HG03196 (cell line): ENCODE results near the gene ZNF611.
A peak's percentile ranks its signal among the peaks of the same experiment; 100 is the strongest.
"Not testable (repeated sequence)": the region's sequence is repeated elsewhere in the genome, so short reads cannot be mapped to it uniquely, and the experiment has no call there.

Source experiments
- ATAC-seq: cut with Tn5 transposase; IDR thresholded peaks from one replicate; pipeline ENCODE4 v1.9.1; 2021; ENCODE audit not compliant: unreplicated experiment

ZNF611 gene

DNA sequence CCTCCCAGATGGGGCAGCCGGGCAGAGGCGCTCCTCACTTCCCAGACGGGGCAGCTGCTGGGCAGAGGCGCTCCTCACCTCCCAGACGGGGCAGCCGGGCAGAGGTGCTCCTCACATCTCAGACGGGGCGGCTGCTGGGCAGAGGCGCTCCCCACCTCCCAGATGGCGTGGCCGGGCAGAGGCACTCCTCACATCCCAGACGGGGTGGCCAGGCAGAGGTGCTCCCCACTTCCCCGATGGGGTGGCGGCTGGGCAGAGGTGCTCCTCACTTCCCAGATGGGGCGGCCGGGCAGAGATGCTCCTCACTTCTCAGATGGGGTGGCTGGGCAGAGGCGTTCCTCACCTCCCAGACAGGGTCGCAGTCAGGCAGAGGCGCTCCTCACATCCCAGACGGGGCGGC, 14.3 kb downstream of the ZNF611 start:
- not testable (repeated sequence) for ATAC-seq

DNA sequence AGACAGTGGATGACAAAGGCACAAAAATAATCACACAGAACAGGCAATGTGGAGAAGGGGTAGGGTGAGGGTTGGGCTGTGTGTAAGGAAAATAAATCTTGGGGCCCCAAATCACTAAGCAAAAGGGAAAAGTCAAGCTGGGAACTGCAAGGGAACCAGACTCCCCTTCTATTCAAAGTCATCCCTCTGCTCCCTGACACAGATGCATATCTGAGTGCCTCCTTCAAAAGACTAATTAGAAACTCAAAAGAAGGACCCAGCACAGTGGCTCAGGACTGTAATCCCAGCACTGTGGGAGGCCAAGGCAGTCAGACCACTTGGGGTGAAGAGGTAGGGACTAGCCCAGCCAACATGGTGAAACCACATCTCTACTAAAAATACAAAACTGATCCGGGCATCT, 18.3 kb downstream of the ZNF611 start:
- ATAC-seq: no peak

DNA sequence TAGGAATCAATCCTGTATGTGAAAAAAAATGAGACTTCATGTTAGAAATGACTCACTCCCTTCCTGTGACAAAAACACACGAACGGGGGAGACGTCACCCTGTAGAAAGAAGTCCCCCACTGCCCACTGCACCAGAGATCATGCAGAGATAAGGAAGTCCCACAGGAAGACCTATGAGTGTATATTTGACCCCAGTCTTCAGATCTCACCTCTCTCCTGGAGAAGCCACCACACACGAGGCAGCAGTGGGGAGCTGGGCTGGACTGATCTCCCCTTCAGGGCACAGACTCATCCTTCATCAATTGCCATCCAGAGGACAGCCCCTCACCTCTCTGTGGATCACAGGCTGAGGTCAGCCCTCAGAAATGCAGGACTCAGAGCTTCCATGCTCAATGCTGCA, 18.9 kb downstream of the ZNF611 start:
- ATAC-seq: not testable (repeated sequence)

DNA sequence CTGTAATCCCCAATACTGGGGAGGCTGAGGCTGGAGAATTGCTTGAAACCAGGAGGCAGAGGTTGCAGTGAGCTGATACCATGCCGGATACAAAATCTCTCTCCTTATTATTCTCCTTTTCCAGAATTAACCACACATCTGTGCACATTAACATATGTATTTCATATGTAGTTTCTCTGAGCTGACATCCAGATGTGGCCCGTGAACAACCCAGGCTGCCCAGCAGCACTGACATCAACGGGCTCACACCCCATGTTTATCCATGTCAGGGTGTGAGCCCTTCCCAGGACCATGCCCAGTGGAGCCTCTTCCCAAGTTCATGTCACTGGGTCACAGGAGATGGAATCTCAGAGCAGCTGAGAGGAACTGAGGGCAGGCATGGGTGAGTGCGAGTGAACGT, 19.5 kb downstream of the ZNF611 start:
- ATAC-seq: not testable (repeated sequence)

DNA sequence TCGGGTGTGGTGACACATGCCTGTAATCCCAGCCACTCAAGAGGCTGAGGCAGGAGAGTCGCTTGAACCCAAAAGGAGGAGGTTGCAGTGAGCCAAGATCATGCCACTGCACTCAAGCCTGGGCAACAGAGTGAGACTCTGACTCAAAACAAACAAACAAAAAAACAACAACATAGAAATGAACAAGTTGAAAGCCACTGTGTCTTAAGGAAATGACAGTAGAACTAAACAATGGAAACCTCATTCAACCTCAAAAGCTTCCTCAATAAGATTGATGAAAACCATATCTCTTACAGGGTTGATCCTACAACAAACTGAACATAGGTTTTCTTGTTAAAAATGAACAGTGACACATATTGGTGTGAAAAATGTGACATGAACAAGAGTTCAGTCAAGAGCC, 21.8 kb downstream of the ZNF611 start:
- not testable (repeated sequence) for ATAC-seq

DNA sequence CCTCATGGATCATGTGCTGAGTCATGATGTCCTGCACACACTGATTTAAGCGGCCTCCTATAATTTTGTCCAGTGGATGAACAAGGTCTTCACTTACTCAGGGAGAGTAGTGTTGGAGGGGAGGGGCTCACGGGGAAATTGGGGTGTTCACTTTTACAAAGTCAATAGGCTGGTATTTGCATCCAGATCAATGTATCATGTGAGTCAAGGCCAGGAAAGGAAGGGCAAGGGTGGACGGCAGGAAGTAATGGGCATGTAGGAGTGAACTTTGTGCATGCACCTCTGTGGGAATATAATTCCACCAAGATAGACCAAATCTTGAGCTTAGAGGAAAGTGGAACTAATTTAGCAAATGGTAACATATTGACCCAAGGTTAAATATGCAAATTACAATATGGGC, 23.2 kb downstream of the ZNF611 start:
- not testable (repeated sequence) for ATAC-seq

DNA sequence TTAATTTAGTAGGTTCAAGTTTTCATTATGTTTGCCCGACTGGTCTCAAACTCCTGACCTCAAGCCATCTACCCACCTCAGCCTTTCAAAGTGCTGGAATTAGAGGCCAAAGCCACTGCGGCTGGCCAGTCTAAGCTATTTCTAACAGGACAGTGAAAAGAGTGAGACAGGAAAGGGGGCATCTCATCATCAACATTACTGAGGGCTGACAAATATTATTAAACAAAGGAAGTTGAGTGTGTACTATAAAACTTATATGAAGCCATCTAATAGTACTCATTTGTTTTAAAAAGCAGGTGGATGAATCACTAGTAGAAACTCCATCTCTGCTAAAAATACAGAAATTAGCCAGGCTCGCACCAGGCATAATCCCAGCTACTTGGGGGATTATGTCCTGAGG, 24.3 kb downstream of the ZNF611 start:
- ATAC-seq: no peak

DNA sequence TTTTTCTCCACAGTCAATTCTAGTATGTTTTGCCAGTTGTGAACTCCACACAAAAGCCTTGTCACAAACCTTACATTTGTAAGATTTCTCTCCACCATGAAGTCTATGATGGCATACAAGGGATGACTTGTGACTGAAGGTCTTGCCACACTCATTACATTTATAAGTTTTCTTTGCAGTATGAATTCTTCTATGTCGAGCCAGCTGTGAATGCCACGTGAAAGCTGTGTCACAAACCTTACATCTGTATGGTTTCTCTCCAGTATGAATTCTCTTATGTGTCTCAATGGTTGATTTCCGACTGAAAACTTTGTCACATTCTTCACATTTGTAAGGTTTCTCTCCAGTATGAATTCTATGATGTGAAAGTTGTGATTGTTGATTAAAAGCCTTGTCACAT, 29.2 kb downstream of the ZNF611 start:
- not testable (repeated sequence) for ATAC-seq

DNA sequence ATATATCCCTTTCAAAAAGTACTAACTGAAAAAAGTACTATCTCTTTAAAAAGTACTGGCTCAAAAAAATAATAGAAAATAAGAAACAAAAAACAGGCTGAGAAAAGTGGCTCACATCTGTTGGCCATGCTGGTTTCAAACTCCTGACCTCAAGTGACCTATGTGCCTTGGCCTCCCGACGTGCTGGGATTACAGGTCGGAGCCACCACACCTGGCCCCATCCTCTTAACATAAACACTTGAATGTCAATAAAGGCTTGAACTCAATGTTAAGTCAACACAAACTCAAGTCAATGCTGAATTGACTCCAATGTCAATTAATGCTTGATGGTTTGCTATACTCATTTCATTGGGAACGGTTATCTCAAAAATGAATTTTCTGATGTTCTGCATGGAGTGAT, 30.9 kb downstream of the ZNF611 start:
- no peak for ATAC-seq

DNA sequence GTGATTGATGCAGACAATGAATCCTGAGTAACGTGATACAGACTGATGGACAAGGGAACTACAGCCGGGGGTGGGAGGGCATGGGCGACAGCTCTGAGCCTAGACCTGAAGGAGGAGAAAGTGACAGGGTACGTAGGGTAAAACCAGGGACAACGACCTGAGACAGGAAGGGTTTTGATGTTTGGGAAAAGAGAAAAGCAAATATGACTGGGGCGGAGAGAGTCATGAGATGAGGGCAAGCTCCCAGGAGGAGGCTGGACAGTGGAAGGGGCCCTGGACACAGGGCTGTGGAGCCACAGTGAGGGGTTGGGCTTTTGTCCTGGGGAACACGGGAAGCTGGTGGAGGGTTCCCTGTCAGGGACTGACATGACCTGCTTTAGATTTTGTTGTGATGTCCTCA, 34.2 kb downstream of the ZNF611 start:
- ATAC-seq: no peak

DNA sequence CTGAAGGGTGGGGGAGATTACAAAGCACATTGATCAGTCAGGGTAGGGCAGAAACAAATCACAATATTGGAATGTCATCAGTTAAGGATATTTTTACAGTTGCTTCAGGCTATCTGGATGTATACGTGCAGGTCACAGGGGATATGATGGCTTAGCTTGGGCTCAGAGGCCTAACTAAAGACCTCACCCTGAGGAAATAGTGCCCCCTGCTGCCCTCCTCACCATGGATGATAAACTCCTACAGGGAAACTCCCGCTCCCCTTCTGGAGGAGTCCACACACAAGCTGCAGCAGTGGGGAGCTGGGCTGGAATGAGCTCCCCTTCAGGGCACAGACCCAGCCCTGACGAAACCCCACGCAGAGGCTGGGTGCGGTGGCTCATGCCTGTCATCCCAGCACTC, 35.3 kb downstream of the ZNF611 start:
- ATAC-seq: not testable (repeated sequence)

DNA sequence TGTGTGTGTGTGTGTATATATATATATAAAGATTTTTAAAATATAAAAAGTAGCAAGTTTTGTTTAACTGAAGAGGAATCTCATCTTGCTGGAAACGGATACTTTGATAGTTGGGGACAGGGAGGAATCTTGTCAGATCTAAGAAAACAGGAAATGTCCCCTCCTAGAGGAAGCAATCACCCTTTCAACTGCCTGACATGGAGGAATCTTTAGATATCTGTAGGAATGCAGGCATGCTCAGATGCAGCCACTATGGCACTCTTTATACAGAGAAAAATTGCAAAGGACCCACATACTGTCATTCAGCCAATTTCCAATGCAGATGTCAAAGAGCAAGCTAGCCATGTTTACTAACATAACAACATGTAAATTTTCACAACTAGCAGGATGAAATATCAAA, 38.8 kb downstream of the ZNF611 start:
- no peak for ATAC-seq

DNA sequence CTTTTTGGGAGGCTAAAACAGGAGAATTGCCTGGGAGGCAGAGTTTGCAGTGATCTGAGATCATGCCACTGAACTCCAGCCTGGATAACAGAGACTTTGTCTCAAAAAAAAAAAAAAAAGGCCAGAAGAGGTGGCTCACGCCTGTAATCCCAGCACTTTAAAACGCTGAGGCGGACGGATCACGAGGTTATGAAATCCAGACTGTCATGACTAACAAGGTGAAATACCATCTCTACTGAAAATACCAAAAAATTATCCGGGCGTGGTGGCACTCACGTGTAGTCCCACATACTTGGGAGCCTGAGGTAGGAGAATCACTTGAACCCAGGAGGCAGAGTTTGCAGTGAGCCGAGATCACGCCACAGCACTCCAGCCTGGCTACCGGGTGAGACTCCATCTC, 39.9 kb downstream of the ZNF611 start:
- ATAC-seq: no peak

DNA sequence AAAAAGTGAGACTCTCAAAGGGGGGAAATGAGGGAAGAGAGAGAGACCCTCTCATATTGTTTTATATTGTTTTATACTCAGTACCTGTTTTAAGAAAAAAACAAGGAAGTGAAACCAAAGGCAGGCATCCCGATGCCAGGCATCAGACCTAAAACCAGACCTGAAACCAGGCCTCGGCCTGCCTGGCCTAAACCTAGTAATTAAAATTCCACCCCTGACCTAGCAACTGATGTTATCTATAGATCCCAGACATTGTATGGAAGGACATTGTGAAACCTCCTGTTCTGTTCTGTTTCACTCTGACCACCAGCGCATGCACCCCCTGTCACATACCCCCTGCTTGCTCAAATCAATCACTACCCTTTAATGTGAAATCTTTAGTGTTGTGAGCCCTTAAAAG, 40.6 kb downstream of the ZNF611 start:
- not testable (repeated sequence) for ATAC-seq

DNA sequence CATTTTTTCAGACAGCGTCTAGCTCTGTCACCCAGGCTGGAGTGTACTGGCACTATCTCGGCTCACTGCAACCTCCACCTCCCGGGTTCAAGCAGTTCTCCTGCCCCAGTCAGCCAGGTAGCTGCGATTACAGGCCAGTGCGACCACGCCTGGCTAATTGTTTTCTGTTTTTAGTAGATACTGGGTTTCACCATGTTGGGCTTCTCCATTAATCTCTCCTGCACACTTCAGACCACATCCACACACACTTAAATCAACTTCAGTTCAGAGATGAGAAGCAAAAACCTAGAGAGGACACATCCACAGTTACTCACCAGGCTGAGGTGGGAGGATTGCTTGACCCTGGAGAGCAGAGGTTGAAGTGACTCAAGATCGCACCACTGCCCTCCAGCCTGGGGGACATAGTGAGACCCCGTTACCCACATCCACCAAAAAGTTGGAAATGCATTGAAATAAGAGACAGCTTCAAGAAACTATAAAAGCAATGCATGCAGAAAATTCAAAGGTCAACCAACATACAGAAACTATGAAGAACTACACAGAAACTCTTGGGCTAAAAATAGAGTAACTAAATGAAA, 42.3 kb downstream of the ZNF611 start:
- ATAC-seq: no peak

DNA sequence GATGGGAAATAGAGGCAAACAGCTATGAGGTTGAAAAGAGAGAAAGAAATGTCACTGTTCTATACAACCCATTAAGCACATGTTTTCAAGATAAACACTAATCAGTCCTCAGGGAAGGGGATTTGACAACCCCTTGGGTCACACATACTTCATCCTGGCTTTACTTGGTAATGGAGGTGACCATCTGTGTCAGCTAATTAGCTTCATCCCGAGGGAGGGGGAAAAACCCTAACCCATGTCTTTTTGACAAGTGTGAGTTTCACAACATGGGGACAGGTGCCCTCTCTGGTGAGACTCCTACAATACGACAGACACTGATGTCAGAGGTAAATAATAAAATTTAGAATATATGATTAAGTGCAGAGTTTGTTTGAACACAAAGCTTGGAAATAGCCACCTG, 43.1 kb downstream of the ZNF611 start:
- ATAC-seq: no peak

DNA sequence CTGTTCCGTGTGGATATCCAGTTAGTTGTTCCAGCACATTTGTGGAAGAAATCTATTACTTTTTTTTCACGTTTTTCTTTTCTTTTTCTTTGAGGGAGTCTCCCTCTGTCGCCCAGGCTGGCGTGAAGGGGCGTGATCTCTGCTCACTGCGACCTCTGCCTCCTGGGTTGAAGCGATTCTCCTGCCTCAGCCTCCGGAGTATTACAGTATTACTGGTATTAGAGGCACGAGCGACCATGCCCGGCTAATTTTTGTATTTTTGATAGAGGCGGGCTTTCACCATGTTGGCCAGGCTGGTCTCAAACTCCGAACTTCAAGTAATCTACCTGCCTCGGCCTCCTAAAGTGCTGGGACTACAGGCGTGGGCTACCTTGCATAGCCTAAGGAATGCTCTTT, 43.6 kb downstream of the ZNF611 start:
- no peak for ATAC-seq

DNA sequence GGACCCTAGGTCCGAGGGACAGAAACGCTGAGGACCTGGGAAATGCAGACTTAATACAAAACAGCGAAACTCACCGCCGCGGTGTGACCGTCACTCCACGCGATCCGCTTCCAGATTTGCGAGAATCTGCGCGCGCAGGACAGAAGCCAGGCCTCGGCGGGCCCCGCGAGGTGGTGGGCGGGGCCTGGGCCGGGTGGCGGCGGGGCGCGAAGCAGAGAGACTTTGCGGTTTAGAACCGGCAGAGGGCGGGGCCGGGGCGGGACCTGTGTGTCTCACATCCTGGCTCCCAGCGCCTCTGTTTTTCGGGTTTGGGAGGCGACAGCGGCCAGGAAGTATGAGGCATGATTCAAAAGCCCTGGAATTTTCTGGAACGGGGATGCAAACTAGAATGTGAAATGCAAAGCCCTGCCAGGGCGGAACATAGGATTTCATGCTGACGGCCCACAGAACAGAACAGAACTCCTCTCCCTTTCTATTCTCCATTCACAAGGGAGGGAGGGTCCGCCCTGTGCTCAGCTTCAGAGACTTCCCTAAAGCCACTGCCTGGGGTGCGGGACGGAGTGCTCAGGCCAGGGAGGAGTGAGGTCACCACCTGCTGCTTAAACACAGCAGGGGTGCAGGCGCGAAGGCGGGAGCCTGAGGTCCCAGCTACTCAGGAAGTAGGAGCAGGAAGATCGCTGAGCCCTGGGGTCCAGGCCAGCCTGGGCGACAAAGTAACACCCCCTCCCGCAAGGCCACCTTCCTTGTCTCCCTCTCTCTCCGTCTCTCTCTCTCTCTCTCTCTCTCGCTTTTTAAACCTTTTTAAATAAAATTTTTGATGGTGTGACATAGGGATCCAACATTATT, 44.3 kb downstream of the ZNF611 start:
- ATAC-seq: peak; percentile 86

DNA sequence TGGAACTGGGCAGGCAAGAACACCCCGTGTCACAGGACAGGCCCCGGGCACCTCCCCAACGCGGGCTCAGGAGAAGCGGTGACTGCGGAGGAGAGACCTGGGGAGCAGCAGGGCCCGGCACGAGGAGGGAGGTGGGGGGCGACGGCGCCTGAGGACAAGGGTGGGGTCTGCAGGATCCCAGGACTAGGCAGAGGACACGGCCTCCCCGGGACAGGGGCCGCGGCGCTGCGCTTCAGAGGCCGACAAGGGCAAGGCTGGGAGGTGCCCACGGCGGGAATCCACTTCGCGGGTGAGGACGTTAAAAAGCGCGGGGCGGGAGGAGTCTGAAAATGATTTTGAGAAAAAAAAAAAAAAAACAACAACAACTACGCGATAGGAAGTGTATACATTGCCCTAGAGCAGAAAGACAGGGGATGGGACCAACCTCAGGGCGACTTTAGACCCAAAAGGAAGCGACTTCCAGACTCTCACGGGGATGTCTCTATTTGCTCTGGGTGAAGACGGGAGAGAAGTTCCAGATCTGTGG, 44.9 kb downstream of the ZNF611 start:
- peak; percentile 33 for ATAC-seq

DNA sequence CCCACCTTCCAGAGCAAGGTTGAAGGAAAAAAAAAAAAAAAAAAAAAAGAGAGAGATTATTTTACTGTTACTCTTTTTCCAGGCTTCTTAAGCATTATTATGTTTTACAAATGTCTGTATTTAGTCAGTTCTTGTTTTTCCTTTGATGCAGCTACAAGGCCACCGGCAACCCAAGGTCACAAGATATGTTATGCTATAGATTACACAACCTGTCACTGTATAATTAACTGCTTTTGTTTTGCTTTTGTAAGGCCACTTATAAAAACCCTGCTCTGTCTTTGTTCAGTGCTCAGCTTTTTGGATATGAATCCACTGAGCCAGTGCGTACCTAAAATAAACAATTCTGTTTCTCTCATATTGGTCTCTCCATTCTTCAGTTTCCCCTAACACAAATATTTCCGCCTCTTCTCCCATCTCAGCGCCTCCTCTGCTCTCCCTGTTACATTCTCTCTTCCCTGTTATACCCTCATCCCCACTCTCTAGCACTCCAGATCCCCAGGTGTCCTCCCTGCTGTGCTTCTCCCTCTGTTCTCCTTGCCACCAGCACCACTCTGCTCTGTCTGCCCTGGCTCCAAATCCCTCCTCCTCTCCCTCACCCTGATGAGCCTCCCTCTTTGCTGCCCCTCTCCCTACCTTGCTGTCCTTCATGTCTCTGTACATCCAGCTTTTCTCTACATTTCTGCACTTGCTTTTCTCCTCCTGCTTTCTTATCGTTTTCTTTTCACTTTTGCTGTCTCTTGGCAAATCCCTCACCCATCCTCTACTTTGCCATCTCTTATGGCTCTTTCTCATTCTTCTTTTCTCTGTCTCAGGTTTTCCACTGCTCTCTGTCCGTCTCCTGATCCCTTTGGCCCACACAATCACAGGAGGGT, 45.7 kb downstream of the ZNF611 start:
- not testable (repeated sequence) for ATAC-seq

DNA sequence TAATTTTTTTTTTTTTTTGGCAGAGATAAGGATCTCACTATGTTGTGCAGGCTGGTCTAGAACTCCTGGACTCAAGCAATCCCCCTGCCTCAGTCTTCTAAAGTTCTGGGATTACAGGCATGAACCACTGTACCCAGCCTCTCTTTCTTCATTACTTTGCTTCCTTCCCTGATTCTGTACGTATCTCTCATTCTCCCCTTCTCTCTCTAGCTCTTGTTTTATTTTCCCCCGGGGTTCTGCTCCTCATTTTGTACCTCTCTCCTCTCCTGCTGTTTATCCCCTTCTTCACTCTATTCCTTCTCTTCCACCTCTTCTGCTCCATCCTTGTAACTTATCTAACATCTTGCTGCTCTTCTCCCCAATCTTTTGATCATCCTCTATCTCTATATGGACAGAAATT, 46.5 kb downstream of the ZNF611 start:
- ATAC-seq: no peak
